ENCODE data around the gene DIP2B. TPM values are rescaled to one million over a fixed set of nuclear protein-coding genes. Genes with fewer than 3 reads are reported as not detected.

Gene DIP2B
- polyA plus RNA-seq, 1 donor, result 28.1 TPM

GRCh38 chr12:50638482-50638880, 133.7 kb downstream of the DIP2B start:
- no peak for DNase-seq

- DNase-seq, result no peak
Observed at GRCh38 chr12:50639721-50640120, 134.9 kb downstream of the DIP2B start.

- no peak for DNase-seq
Observed at GRCh38 chr12:50640321-50640939, 135.6 kb downstream of the DIP2B start.

- DNase-seq, result no peak
Observed at GRCh38 chr12:50641566-50641965, 136.8 kb downstream of the DIP2B start.

- no peak for DNase-seq
Observed at GRCh38 chr12:50642035-50642451, 137.3 kb downstream of the DIP2B start.

- no peak for DNase-seq
Observed at GRCh38 chr12:50642761-50643160, 138.0 kb downstream of the DIP2B start.

GRCh38 chr12:50647031-50647430, 142.2 kb downstream of the DIP2B start:
- peak; percentile 51 for DNase-seq

GRCh38 chr12:50647479-50647878, 142.7 kb downstream of the DIP2B start:
- DNase-seq, result no peak

GRCh38 chr12:50650285-50650684, 145.5 kb downstream of the DIP2B start:
- no peak for DNase-seq

GRCh38 chr12:50655374-50655921, 150.7 kb downstream of the DIP2B start:
- DNase-seq, result no peak

GRCh38 chr12:50659260-50659659, 154.5 kb downstream of the DIP2B start:
- no peak for DNase-seq

GRCh38 chr12:50659690-50660424, 155.1 kb downstream of the DIP2B start:
- DNase-seq, result no peak

- DNase-seq, result no peak
Observed at GRCh38 chr12:50660425-50660822, 155.6 kb downstream of the DIP2B start.

GRCh38 chr12:50661300-50662115, 156.7 kb downstream of the DIP2B start:
- no peak for DNase-seq

- DNase-seq, result no peak
Observed at GRCh38 chr12:50662116-50662510, 157.3 kb downstream of the DIP2B start.

GRCh38 chr12:50665170-50665569, 160.4 kb downstream of the DIP2B start:
- DNase-seq, result no peak

- no peak for DNase-seq
Observed at GRCh38 chr12:50665609-50666008, 160.8 kb downstream of the DIP2B start.

GRCh38 chr12:50666023-50666422, 161.2 kb downstream of the DIP2B start:
- DNase-seq, result no peak

- no peak for DNase-seq
Observed at GRCh38 chr12:50672158-50672557, 167.4 kb downstream of the DIP2B start.

GRCh38 chr12:50676756-50677155, 172.0 kb downstream of the DIP2B start:
- no peak for DNase-seq

- no peak for DNase-seq
Observed at GRCh38 chr12:50677858-50678257, 173.1 kb downstream of the DIP2B start.

GRCh38 chr12:50678650-50679365, 174.0 kb downstream of the DIP2B start:
- no peak for DNase-seq
